CD4-positive, alpha-beta T cell treated with Interleukin-17A for 1 hour (primary cell): Measurements from ENCODE around the gene ST6GALNAC3.
A peak's percentile ranks its signal among the peaks of the same experiment; 100 is the strongest.
"Not testable (repeated sequence)": the region's sequence is repeated elsewhere in the genome, so short reads cannot be mapped to it uniquely, and the experiment has no call there.

Experiments
- DNase-seq: peaks from one replicate; pipeline ENCODE4 v3.0.0-alpha.2; 2020

ST6GALNAC3 gene

DNA sequence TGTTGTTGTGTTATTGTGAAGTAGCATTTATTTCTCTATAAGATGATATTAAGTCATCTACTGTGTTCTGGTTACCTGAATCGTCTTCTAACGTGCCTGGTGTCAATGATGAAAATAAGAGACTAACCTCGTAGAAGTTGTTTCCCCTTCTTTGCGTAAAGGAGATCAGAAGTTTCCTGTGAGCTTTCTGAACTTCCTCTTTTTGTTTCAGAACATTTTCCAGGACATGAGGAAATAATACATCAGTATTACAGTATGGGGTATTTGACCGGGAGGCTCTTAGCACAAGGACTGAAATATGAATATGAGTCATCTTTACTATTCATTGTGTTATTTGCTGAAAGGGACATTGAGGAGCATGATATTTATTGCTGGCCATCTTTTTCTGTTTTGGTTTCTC, 1.3 kb downstream of the ST6GALNAC3 start:
- DNase-seq, result peak; percentile 5

DNA sequence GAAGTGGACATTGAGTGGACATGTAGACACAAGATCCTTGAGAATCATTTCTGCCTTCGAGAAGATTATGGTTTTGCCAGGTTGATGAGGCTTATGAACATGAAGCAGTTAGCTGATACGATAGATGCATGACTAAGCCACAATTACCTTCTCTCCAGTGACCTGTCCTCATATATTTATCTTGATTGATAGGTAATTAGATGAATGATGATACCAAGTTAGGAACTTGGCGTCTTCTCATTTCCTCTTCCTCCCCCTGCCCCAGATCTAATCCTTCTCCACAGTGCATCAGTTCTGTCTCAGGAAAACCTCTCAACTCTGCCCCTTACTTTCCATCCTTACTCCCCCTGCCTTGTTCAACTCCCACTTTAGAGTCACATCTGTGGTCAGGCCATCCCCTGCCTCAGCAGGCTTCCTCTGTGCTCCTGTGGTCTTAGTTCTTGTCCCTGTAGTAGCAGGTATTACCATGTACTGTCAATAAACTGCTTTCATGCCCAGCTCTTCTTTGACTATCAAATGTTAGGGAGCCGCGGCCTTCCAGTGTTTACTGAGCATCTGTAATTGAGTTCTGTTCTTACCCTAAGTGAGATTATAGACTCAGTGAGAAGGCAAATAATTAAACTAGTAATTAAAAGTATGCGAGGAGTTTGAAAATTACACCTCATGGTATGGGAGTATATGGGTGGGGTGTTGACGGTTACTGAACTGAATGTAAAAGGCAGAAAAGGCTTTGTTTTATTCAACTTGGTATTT, 5.1 kb downstream of the ST6GALNAC3 start:
- no peak for DNase-seq

GRCh38 chr1:76080552-76081079, 6.1 kb downstream of the ST6GALNAC3 start:
- DNase-seq, result no peak

DNA sequence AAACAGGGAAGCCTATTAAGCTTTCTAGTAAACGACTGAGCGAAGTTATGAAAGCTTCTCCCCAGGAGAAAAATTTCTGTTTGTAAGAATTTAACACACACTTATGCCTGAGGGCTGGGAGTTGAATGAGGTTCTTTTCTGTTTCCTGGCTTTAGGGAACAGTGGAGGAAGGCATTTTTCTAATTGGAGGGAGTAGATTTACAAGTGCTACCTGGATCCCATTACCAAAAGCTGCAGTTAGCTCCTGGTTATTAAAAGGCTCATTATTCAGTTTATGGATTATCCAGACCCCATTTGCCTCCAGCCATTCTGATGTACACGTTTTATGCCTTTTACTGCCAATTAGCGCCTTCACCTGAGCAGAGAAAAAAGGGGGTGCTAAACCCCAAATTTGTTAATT, 7.5 kb downstream of the ST6GALNAC3 start:
- no peak for DNase-seq

- DNase-seq, result no peak
Measured at GRCh38 chr1:76083189-76083588, 8.6 kb downstream of the ST6GALNAC3 start.

DNA sequence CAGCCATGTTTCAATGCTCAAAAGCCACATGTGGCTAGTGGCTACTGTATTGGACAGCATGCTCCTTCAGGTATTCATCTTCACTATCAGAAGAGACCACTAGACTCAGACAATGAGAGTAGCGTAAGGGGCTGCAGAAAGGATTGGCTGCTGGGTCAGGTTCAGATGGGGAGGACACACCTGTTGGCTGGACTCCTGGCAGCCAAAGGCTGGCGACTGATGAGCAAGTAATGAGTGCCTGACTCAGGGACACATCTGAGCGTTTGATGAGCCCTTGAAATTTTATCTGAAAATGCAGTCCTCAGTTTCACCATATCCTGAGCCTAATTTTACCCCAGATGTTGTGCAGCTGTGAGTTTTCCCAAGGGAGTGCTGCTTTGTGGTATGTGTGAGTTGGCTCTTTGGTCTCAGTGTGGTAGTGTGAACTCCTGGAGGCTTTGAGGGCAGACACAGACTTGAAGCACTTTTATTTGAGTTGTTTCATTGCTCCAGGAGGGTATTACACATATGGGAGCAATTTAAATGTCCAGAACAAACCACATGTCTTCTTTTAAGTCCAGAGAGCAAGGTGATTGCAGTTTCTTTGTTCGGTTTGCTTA, 9.6 kb downstream of the ST6GALNAC3 start:
- no peak for DNase-seq

DNA sequence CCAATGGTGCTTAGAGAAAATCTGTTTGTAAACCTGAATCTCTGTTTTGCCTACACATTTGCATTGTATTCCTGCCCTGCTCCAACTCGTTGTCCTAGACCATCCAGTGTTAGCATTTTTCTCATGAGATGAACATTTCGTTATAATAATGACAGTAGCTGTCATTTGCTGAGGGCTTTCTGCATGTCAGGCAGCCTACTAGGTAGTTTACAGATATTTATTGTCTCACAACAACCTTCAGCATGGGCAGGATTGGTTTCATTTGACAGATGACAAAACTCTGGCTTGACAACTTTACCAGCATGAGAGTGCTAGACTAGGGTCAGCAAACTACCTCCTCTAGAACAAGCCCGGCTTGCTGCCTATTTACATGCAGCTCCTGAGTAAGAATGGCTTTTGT, 10.1 kb downstream of the ST6GALNAC3 start:
- no peak for DNase-seq

- DNase-seq, result no peak
Measured at GRCh38 chr1:76086109-76086508, 11.6 kb downstream of the ST6GALNAC3 start.

DNA sequence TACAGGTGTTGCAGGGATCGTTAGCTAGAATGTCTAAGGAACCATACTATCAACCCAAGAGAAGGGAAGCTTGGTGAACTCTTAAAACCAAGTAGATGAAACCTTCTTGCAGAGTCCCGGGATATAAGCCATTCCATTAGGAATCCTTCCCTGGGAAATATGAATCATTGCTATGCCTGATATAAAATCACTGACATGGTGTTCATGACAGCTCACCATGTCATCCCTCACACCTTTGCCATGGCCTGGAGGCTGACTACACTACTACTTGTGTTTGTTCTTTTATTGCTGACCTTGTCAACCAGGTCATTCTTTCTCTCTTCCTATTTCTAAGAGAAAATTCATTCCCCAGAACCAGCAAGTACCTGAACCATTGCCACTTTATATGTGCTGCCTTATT, 12.1 kb downstream of the ST6GALNAC3 start:
- no peak for DNase-seq

- DNase-seq, result no peak
Measured at GRCh38 chr1:76090283-76091203, 16.0 kb downstream of the ST6GALNAC3 start.

GRCh38 chr1:76092812-76093211, 18.3 kb downstream of the ST6GALNAC3 start:
- DNase-seq, result no peak

- no peak for DNase-seq
Measured at GRCh38 chr1:76093522-76094312, 19.2 kb downstream of the ST6GALNAC3 start.

GRCh38 chr1:76095802-76096201, 21.3 kb downstream of the ST6GALNAC3 start:
- no peak for DNase-seq

DNA sequence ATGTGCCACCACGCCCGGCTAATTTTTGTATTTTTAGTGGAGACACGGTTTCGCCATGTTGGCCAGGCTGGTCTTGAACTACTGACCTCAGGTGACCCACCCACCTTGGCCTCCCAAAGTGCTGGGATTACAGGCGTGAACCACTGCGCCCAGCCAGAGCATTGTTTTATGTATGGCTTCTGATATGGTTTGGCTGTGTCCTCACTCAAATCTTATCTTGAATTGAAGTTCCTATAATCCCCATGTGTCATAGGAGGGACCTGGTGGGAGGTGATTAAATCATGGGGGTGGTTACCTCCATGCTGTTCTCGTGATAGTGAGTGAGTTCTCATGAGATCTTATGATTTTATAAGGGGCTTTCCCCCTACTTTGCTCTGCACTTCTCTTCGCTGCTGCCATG, 22.5 kb downstream of the ST6GALNAC3 start:
- DNase-seq, result not testable (repeated sequence)

GRCh38 chr1:76098845-76099244, 24.3 kb downstream of the ST6GALNAC3 start:
- no peak for DNase-seq

GRCh38 chr1:76101548-76101947, 27.0 kb downstream of the ST6GALNAC3 start:
- DNase-seq, result no peak

- DNase-seq, result no peak
Measured at GRCh38 chr1:76102046-76102445, 27.5 kb downstream of the ST6GALNAC3 start.

DNA sequence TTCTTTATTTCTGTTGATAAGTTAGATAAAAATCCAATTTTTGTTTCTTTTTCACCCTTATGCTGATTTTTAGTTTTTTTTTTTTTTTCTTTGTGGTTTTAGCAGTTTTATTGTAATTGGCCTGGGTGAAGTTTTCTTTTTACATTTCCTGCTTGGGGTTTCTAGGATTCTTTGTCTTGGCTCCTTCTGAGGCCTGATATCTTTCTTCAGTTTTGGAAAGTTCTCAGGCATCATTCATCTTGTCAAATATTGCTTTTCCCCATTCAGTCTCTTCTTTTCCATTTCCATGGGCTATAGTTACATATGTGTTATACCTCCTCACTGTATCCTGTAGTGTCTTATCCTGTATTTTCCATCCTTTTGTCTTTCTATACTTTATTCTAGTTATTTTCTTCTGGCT, 28.5 kb downstream of the ST6GALNAC3 start:
- no peak for DNase-seq

- DNase-seq, result no peak
Measured at GRCh38 chr1:76105372-76105771, 30.8 kb downstream of the ST6GALNAC3 start.

- no peak for DNase-seq
Measured at GRCh38 chr1:76106251-76106650, 31.7 kb downstream of the ST6GALNAC3 start.

DNA sequence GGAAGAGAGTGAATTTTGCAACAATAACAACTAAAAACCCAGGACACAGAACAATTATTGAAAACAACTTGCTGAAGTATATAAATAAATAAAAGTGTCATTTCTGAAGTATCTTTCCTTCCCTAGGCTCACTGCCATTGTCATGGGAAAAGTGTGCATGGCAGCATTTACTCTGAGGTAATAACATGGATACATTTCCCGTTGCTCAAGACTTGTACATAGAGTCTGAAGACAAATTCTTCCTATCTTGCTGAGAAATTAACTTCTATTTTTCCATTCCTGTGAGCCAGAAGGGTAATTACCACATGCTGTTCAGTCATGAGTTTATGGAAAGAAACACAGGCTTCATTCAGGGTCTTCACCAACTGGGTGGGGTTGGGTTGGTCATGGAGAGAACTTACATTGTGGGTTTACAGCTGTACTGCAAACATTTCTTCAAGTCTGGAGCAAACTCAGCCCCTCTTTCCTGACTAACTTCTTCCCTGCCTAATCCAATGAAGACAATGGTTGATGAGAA, 32.2 kb downstream of the ST6GALNAC3 start:
- DNase-seq, result no peak

DNA sequence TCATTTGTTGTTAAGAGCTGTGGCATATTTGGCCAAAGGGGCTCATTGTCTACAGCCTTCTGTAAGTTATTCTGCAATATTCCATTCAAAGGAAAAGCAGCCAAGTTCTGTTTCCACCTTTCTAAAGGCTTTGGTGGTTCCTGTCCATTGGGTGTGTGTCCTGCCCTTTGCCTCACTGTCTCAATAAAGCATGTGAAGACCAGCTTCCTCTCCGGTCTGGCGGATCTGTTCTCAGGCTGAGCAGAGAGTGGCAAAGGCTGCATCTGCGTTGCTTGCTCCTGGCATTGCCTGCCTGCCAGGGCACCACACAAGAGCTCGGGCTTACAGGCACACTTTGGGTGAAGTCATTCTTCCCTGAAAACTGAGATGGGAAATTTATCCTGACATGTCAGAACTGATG, 34.9 kb downstream of the ST6GALNAC3 start:
- DNase-seq, result no peak
